CD4-positive, alpha-beta T cell (primary cell): Measurements from ENCODE around the gene ASTN1. TPM values are rescaled to one million over a fixed set of nuclear protein-coding genes. Genes with fewer than 3 reads are reported as not detected.

Experiments used
- ATAC-seq: fragments of 200-7000 bp; cut with Tn5 transposase; one replicate; pipeline ENCODE4 v1.10.0; 2022; ENCODE audit warnings: mild to moderate bottlenecking; ENCODE audit not compliant: poor library complexity
- CTCF ChIA-PET: fragments of 350-600 bp; sonication (Branson Sonifier 250); formaldehyde crosslinking; loops from one replicate; lab custom pipeline; 2021; ENCODE audit warnings: antibody characterized with exemption, inconsistent platforms; lab: Charles Lee
- POLR2A ChIA-PET: fragments of 350-600 bp; sonication (Branson Sonifier 250); formaldehyde crosslinking; loops from one replicate; lab custom pipeline; 2021; ENCODE audit warnings: antibody characterized with exemption, inconsistent platforms; lab: Charles Lee
- DNase-seq, 14 experiments: peaks; one replicate each; pipeline ENCODE4 v3.0.0-alpha.2; 2013 to 2020; ENCODE audit warnings: mixed read lengths in 2 of 14
- H3K27ac ChIP-seq, 2 donors: one replicate each; pipeline versions ENCODE4 v1.5.1 to v1.7.0; 2013; ENCODE audit warnings: low read length in 2 of 2, low read depth in 1 of 2, mild to moderate bottlenecking in 1 of 2
- H3K27me3 ChIP-seq, 2 experiments: 1 replicate in 1 of 2; 2 replicates in 1 of 2; pipeline versions ENCODE4 v1.6.1 to v1.7.0; 2013; ENCODE audit warnings: low read length in 2 of 2, control low read depth in 1 of 2, mild to moderate bottlenecking in 1 of 2, moderate library complexity in 1 of 2; ENCODE audit not compliant: insufficient read depth in 2 of 2, control insufficient read depth in 1 of 2
- H3K36me3 ChIP-seq: one replicate; pipeline ENCODE4 v1.6.1; 2013; ENCODE audit warnings: low read length, control low read depth; ENCODE audit not compliant: insufficient read depth
- H3K4me1 ChIP-seq: one replicate; pipeline ENCODE4 v1.6.1; 2013; ENCODE audit warnings: low read length, control low read depth; ENCODE audit not compliant: insufficient read depth
- H3K4me3 ChIP-seq: one replicate; pipeline ENCODE4 v1.5.1; 2013; ENCODE audit warnings: mild to moderate bottlenecking, low read length, moderate library complexity
- H3K9me3 ChIP-seq, 2 experiments: 1 replicate in 1 of 2; 2 replicates in 1 of 2; pipeline versions ENCODE4 v1.6.1 to v1.7.0; 2013; ENCODE audit warnings: low read length in 2 of 2, mild to moderate bottlenecking in 2 of 2, control low read depth in 1 of 2, moderate library complexity in 1 of 2; ENCODE audit not compliant: control insufficient read depth in 1 of 2, insufficient read depth in 1 of 2
- H3K27ac Mint-ChIP-seq: one replicate; pipeline ENCODE4 v1.8.0; 2020; ENCODE audit warnings: mixed read lengths
- H3K27me3 Mint-ChIP-seq: one replicate; pipeline ENCODE4 v1.8.0; 2021; ENCODE audit warnings: mixed read lengths
- H3K36me3 Mint-ChIP-seq: one replicate; pipeline ENCODE4 v1.8.0; 2021; ENCODE audit warnings: low read depth, mixed read lengths
- H3K4me1 Mint-ChIP-seq: one replicate; pipeline ENCODE4 v1.8.0; 2021; ENCODE audit warnings: low read depth, mixed read lengths
- H3K4me3 Mint-ChIP-seq: one replicate; pipeline ENCODE4 v1.8.0; 2020; ENCODE audit warnings: mild to moderate bottlenecking, mixed read lengths
- H3K9me3 Mint-ChIP-seq: one replicate; pipeline ENCODE4 v1.8.0; 2020; ENCODE audit warnings: mixed read lengths
- CTCF ChIP-seq: fragments of 200-600 bp; IDR thresholded peaks from one replicate; pipeline ENCODE4 v1.8.0; 2022; ENCODE audit warnings: antibody characterized with exemption, mild to moderate bottlenecking
- intact Hi-C, 2 experiments: fragments of 100-400 bp; cut with DNase I in 1 of 2; cut with micrococcal nuclease in 1 of 2; formaldehyde crosslinking; loops; one replicate each; pipeline versions ENCODE4 v1.15.1 to v1.9.0; 2023 to 2025; cut with DNase I, micrococcal nuclease
- total RNA-seq, 174 experiments: library from RNA in 2 of 174; stranded (reverse) in 2 of 174; gene quantifications; one replicate each; pipeline ENCODE4 v1.2.3 and lab custom pipeline; 2021 to 2026

The ASTN1 gene
- total RNA-seq, 2 experiments from 2014 or later, result not detected

DNA sequence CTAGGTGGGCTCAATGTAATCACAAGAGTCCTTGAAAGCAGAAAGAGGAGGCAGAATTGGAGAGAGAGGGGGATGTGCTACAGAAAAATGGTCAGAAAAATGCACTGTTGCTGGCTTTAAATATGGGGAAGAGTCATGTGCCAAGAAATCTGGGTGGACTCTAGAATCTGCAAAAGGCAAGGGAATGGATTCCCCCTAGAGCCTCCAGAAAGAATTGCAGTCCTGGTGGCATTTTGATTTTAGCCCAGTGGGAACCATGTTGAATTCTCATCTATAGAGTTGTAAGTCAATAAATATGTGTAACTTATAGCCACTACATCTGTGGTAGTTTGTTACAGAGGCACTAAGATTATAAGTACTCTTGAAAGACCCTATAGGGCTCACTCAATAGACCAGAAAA is 210.3 kb downstream of the ASTN1 start:
- DNase-seq (no peak), ATAC-seq (no peak)
- no peaks in the 10 kb centered on the region for H3K36me3 Mint-ChIP-seq
- H3K4me1 ChIP-seq, result no peaks in the 10 kb centered on the region
- POLR2A ChIA-PET, result no interaction called here
- TF ChIP-seq CTCF, result no peak
- no peaks in the 10 kb centered on the region for H3K36me3 ChIP-seq
- no peaks in the 10 kb centered on the region for H3K27me3 ChIP-seq
- CTCF ChIA-PET, result no interaction called here
- H3K9me3 Mint-ChIP-seq, result no peaks in the 10 kb centered on the region
- no peak overlapping the region for H3K4me3 Mint-ChIP-seq
- peaks cover 4% of the 10 kb centered on the region for H3K27me3 Mint-ChIP-seq
- no peaks in the 10 kb centered on the region for H3K4me1 Mint-ChIP-seq
- H3K4me3 ChIP-seq, result no peak overlapping the region
- peaks cover 0 to 3% of the 10 kb centered on the region in 2 experiments for H3K9me3 ChIP-seq
- no peak overlapping the region for H3K27ac Mint-ChIP-seq
- H3K27ac ChIP-seq, result no peak overlapping the region
- intact Hi-C loops, result no loop called here

GRCh38 chr1:176950736-176951324 is 213.7 kb downstream of the ASTN1 start:
- Mint-ChIP-seq H3K9me3 (no peaks in the 10 kb centered on the region), H3K4me3 (no peak overlapping the region), H3K27ac (no peak overlapping the region), H3K27me3 (peaks cover 7% of the 10 kb centered on the region), H3K36me3 (no peaks in the 10 kb centered on the region), H3K4me1 (no peaks in the 10 kb centered on the region)
- no peak for ATAC-seq
- Histone ChIP-seq H3K36me3 (no peaks in the 10 kb centered on the region), H3K4me1 (no peaks in the 10 kb centered on the region), H3K27ac (no peak overlapping the region), H3K4me3 (no peak overlapping the region), H3K9me3 (peaks cover 0 to 8% of the 10 kb centered on the region in 2 experiments), H3K27me3 (peaks cover 0 to 3% of the 10 kb centered on the region in 2 experiments)
- ChIA-PET CTCF (no interaction called here), POLR2A (no interaction called here)
- no peak for TF ChIP-seq CTCF
- intact Hi-C loops, result no loop called here
- no peak for DNase-seq

DNA sequence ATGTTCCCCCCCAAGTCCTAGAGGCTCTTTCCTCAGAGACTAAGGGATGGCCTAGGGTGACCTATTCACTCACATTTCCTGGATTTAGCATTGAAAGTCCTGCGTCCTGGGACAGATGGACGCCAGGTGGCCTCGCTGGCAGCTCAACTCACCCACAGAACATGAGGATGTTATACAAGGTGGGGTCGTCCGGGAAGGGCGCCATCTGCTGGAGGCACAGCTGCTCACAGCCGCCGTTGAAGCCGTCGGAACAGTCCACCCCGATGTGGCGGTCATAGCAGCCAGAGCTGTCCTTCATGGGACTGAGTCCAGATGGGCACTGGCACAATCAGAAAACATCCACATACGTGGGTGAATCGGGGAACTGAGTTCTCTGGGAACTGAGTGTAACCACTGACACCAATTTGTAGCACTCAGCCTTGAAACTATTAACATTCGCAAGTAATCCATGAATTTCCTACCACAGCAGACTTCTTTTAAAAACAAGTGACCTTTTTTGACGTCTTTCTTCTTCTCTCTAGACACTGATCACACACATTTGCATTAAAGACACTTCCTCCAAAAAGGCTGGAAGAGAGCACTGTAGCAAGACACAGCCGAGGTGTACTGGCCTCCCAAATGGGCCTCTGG is 215.4 kb downstream of the ASTN1 start:
- H3K27me3 Mint-ChIP-seq, result peaks cover 7% of the 10 kb centered on the region
- Histone ChIP-seq H3K27ac (no peak overlapping the region), H3K36me3 (no peaks in the 10 kb centered on the region), H3K4me1 (no peaks in the 10 kb centered on the region), H3K4me3 (no peak overlapping the region), H3K9me3 (peaks cover 0 to 8% of the 10 kb centered on the region in 2 experiments), H3K27me3 (peaks cover 0 to 3% of the 10 kb centered on the region in 2 experiments)
- ChIA-PET POLR2A (no interaction called here), CTCF (no interaction called here)
- H3K4me1 Mint-ChIP-seq, result no peaks in the 10 kb centered on the region
- TF ChIP-seq CTCF, result no peak
- ATAC-seq (no peak), DNase-seq (no peak)
- no peak overlapping the region for H3K27ac Mint-ChIP-seq
- no peak overlapping the region for H3K4me3 Mint-ChIP-seq
- no peaks in the 10 kb centered on the region for H3K9me3 Mint-ChIP-seq
- H3K36me3 Mint-ChIP-seq, result no peaks in the 10 kb centered on the region
- intact Hi-C loops, result loop anchor here in 1 of 2 experiments (5.0 kb wide), 1 partner anchor 943 kb away; no protein-coding TSS in a partner anchor
